ENCODE measurements around the gene STAP2.

Gene STAP2

DNA sequence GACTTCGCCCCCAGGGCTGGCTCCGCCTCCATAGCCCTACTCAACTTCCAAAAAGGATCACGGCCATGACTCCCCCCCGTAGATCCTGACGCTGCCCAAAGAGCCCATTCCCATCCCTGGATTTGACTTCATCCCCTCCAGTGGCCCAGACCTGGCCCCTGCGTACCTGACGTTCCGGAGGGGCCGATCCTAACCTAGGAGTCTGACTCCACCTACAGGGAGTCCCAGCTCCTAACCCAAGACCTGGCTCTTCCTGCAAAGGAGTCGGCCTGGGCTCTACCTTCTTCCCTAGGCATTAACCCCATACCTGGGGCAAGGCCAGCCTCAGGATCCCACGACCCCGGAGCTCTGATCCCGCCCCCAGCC, 10.8 kb downstream of the STAP2 start:
- H3K4me3 ChIP-seq (ENCODE audit: insufficient read depth, low read length, poor library complexity, severe bottlenecking): no peak overlapping the region
- no peaks in the 10 kb centered on the region for H3K27me3 ChIP-seq (ENCODE audit: low read length)
- H2AFZ ChIP-seq (ENCODE audit: low read depth, low read length, severe bottlenecking): no peak overlapping the region
- H3K79me2 ChIP-seq (ENCODE audit: insufficient read depth, low read length): no peaks in the 10 kb centered on the region
- H4K20me1 ChIP-seq (ENCODE audit: low read depth, low read length): no peaks in the 10 kb centered on the region
- no peak for TF ChIP-seq CTCF (IDR thresholded peaks at IDR 0.05; ENCODE audit: insufficient read depth, low read length, poor library complexity, severe bottlenecking)
- TF ChIP-seq EZH2phosphoT487 (conservative IDR thresholded peaks at IDR 0.05; ENCODE audit: low read length): no peak
- H3F3A ChIP-seq (ENCODE audit: insufficient read depth): no peaks in the 10 kb centered on the region
- no peaks in the 10 kb centered on the region for H3K9me2 ChIP-seq (replicated peaks; ENCODE audit: insufficient read depth, low read length)
- H3K9ac ChIP-seq (ENCODE audit: low read length): no peak overlapping the region
- no peak overlapping the region for H3K4me2 ChIP-seq (ENCODE audit: low read depth, low read length, poor library complexity, severe bottlenecking)
- no peaks in the 10 kb centered on the region for H3K36me3 ChIP-seq (ENCODE audit: low read length)
- H3K9me3 ChIP-seq (ENCODE audit: insufficient read depth, low read length): no peaks in the 10 kb centered on the region
- no peak overlapping the region for H3K27ac ChIP-seq (ENCODE audit: low read depth, low read length)

DNA sequence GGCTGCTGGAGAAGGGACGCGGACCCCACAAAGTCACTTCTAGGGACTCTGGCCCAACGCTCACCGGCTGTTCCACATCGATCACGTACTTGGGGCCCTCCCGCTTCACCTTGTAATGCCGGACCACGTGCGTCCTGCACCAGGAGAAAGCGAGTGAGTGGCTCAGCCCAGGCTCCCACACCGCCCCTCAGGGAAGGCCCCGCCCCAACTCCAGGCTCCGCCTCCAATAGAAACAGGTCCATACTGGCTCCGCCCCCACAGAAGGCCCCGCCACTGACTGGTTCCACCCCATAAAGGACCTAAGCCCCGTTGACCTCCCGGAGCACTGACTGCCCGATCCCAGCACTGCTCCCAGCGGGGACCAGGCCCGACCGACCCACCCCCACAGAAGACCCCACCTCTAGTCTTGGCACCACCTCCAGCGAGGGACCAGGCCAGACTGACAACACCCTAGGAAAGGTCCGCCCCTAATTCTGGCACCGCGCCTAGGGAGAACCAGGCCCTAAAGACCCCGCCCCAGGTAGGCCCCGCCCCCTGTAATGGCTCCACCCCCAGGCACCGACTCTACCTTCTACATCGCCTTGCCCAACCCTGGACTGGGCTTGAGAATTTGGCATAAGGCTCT, 11.3 kb downstream of the STAP2 start:
- H3K4me3 ChIP-seq (ENCODE audit: insufficient read depth, low read length, poor library complexity, severe bottlenecking): no peak overlapping the region
- H4K20me1 ChIP-seq (ENCODE audit: low read depth, low read length): no peaks in the 10 kb centered on the region
- no peak overlapping the region for H3K4me2 ChIP-seq (ENCODE audit: low read depth, low read length, poor library complexity, severe bottlenecking)
- no peaks in the 10 kb centered on the region for H3K27me3 ChIP-seq (ENCODE audit: low read length)
- H3K9me2 ChIP-seq (replicated peaks; ENCODE audit: insufficient read depth, low read length): no peaks in the 10 kb centered on the region
- H3K9me3 ChIP-seq (ENCODE audit: insufficient read depth, low read length): no peaks in the 10 kb centered on the region
- no peak overlapping the region for H3K9ac ChIP-seq (ENCODE audit: low read length)
- H3F3A ChIP-seq (ENCODE audit: insufficient read depth): no peaks in the 10 kb centered on the region
- H3K36me3 ChIP-seq (ENCODE audit: low read length): no peaks in the 10 kb centered on the region
- no peak for TF ChIP-seq CTCF (IDR thresholded peaks at IDR 0.05; ENCODE audit: insufficient read depth, low read length, poor library complexity, severe bottlenecking)
- no peak for TF ChIP-seq EZH2phosphoT487 (conservative IDR thresholded peaks at IDR 0.05; ENCODE audit: low read length)
- no peak overlapping the region for H2AFZ ChIP-seq (ENCODE audit: low read depth, low read length, severe bottlenecking)
- H3K79me2 ChIP-seq (ENCODE audit: insufficient read depth, low read length): no peaks in the 10 kb centered on the region
- H3K27ac ChIP-seq (ENCODE audit: low read depth, low read length): no peak overlapping the region

DNA sequence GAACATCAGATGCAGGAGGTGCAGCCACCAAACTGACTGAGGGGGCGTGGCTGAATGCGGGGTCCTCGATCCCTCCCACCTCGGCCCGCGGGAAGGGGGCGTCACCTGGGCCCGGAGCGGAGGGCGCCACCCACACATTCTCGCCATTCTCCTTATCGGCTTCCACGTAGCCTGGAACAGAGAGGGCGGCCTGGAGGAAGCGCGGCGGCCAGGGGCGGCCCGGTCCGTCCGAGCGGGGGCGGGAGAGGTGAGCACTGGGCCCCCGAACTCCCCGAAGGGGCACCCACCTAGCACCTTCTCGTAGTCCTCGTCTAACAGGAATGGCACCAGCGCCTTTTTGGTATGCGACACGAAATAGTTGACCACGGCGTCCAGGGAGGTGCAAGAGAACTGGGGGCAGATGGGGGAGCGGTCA, 11.8 kb downstream of the STAP2 start:
- no peaks in the 10 kb centered on the region for H3K9me2 ChIP-seq (replicated peaks; ENCODE audit: insufficient read depth, low read length)
- H2AFZ ChIP-seq (ENCODE audit: low read depth, low read length, severe bottlenecking): no peak overlapping the region
- H3K79me2 ChIP-seq (ENCODE audit: insufficient read depth, low read length): no peaks in the 10 kb centered on the region
- no peak overlapping the region for H3K9ac ChIP-seq (ENCODE audit: low read length)
- no peaks in the 10 kb centered on the region for H3F3A ChIP-seq (ENCODE audit: insufficient read depth)
- H3K27me3 ChIP-seq (ENCODE audit: low read length): no peaks in the 10 kb centered on the region
- no peak overlapping the region for H3K4me2 ChIP-seq (ENCODE audit: low read depth, low read length, poor library complexity, severe bottlenecking)
- H4K20me1 ChIP-seq (ENCODE audit: low read depth, low read length): no peaks in the 10 kb centered on the region
- no peak overlapping the region for H3K4me3 ChIP-seq (ENCODE audit: insufficient read depth, low read length, poor library complexity, severe bottlenecking)
- H3K27ac ChIP-seq (ENCODE audit: low read depth, low read length): no peak overlapping the region
- H3K36me3 ChIP-seq (ENCODE audit: low read length): no peaks in the 10 kb centered on the region
- TF ChIP-seq EZH2phosphoT487 (conservative IDR thresholded peaks at IDR 0.05; ENCODE audit: low read length) (no peak), CTCF (IDR thresholded peaks at IDR 0.05; ENCODE audit: insufficient read depth, low read length, poor library complexity, severe bottlenecking) (no peak)
- H3K9me3 ChIP-seq (ENCODE audit: insufficient read depth, low read length): no peaks in the 10 kb centered on the region
